GM12801 (cell line): ENCODE results near the gene MACROD2.

Experiments
- TF ChIP-seq, protein P1 (sequence below): IDR thresholded peaks from one replicate; pipeline ENCODE4 v1.5.1; 2011; ENCODE audit warnings: control low read depth; ENCODE audit not compliant: insufficient read length; ENCODE audit errors: extremely low read depth

Gene MACROD2

GRCh38 chr20:15374682-15375081, 1379.4 kb downstream of the MACROD2 start:
- TF ChIP-seq, protein P1, sequence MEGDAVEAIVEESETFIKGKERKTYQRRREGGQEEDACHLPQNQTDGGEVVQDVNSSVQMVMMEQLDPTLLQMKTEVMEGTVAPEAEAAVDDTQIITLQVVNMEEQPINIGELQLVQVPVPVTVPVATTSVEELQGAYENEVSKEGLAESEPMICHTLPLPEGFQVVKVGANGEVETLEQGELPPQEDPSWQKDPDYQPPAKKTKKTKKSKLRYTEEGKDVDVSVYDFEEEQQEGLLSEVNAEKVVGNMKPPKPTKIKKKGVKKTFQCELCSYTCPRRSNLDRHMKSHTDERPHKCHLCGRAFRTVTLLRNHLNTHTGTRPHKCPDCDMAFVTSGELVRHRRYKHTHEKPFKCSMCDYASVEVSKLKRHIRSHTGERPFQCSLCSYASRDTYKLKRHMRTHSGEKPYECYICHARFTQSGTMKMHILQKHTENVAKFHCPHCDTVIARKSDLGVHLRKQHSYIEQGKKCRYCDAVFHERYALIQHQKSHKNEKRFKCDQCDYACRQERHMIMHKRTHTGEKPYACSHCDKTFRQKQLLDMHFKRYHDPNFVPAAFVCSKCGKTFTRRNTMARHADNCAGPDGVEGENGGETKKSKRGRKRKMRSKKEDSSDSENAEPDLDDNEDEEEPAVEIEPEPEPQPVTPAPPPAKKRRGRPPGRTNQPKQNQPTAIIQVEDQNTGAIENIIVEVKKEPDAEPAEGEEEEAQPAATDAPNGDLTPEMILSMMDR = no peak

DNA sequence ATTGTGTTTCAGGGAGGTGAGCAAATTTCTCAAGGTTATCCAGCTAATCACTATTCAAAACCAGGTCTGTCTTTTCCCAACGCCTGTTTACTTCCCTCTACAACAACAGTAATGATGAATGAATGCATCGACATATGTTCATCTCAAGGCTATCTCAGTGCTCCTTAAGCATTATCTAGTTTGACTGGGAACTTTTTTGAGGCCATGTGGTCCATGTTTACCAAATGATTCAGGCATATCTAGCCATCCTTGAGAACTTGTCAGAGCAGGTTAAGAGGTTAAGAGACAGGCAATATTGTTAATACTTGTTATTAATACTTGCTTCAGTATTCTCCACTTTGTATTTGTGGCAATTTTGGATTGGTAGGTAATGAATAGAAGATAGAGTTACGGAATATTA, 1380.5 kb downstream of the MACROD2 start:
- TF ChIP-seq, protein P1 = no peak

DNA sequence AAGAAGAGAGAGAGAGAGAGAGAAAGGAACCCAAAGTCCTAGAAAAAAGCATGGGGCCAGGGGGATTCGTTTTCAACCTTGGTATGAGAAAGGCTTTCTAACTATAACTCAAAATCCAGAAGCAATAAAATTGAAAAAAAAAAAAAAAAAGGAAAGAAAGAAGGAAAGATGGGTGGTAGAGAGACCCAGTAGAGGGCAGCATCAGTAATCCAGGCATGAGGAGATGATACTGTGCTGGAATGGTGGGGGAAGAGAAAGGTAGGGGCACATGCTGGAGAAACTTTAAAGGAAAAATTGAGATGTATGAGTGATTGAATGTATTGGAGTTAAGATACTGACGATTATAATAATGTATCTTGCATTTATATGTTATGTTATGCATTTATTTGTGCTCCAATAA, 1382.8 kb downstream of the MACROD2 start:
- TF ChIP-seq, protein P1 = no peak

DNA sequence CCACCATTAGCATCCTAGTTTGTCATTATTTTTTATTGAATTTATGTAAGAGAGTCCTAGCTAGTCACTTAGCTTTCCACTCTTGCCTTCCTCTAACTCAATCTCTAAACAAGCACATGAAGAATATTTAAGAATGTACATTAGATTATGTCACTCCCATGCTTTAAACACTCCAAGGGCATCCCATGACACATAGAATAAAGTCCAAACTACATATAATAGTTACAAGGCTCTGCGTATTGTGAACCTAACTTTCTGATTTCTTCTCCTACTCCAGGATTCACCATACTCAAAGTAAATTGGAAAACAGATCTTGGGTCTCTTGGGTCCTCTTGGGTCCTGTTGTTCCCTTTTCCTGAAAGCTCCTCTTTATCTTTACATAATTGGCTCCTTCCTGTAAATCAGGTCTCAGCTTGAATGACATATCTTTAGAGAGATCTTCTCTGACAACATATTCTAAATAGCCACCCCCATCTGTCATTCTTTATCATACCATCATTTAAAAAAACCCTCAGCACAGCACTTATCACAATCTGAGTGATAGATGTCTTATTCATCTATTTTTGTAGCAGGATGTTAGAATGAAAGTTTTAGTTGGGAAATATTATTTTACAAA, 1384.5 kb downstream of the MACROD2 start:
- TF ChIP-seq, protein P1 = no peak

DNA sequence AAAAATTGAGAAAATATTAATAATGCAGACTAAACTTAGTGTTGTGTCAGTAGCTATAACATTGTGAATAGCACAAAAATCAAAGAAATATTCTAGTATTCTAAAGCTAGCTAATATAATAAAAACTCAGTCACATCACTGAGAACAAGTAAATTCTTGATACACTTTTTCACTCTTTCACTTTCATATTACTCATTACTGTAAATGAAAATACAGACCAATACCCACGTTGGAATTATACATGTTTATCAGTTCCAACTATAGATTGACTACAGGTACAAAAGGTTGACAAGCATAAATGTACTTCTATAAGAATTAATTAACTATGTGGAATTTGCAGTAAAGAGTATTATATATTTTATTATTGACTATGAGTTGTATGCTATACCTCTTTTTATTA, 1385.5 kb downstream of the MACROD2 start:
- TF ChIP-seq, protein P1 = no peak

- TF ChIP-seq, protein P1 = no peak
These were observed 1391.9 kb downstream of the MACROD2 start for GRCh38 chr20:15387228-15387627.

GRCh38 chr20:15395457-15395856, 1400.1 kb downstream of the MACROD2 start:
- TF ChIP-seq, protein P1 = no peak
